ENCODE results near the gene EIF1AX. TPM values are rescaled to one million over a fixed set of nuclear protein-coding genes. Genes with fewer than 3 reads are reported as not detected.

EIF1AX gene
- total RNA-seq = 33.9 and 54.1 TPM in 2 replicates

DNA sequence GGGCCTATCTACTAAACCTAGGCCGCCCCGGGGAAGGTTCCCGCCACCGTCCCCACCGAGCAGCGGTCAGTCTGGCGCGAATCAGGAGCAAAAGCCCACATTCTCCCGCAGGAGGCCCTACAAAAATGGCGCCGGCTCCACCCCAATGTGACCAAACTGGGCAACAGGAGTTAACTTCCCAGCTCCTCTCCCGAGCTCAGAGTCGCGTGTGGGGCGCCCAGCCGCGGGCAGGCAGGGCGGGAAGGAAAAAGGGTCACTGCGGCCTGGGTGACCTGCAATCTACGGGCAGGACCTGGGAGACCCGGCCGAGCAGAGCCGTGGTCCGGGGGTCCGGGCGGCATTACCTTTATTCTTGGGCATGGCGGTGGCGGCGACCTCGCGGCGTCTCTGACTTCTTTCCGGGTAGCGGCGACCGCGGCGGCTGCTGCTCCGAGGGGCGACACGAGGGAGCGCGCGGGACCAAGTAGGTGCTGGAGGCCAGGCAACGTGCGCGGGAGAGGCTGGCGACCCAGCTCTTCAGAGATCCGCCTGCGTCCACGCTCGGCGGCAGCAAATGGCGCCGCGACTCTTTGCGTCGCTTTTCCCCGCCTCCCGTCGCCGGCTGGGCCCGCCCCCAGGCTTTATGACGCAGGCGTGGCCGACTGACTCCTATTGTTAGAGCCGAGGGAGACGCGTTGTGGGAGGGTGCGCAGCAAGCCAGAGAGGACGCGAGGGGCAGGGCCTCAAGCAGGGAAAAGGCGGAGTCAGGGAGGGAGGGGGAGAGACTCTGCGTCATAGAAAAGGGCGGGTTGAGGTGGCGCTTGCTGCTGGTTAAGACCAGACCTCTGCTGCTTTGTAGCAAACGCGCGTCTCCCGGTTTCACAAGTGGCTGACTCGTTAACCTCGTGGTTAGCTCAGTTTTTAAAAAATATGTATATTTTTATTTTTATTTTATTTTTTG is at the start of gene EIF1AX:
TSS of gene EIF1AX (minus strand) at position 558 of the 940 bp plus-strand sequence. CDS start at position 360, 198 bp downstream.

GRCh38 chrX:20116577-20117240 is 24.9 kb downstream of the EIF1AX start, which contains the start of gene MAP7D2:
Gene MAP7D2, minus strand, starts transcription at chrX:20116907. Its CDS starts 28 bp downstream, at chrX:20116879.

Small RNA genes within 50 kb of the gene (small RNA-seq; reads per million reads assigned to genes)
- gene RF00493 (ENCODE audit: low replicate concordance) (36.9 reads per million, percentile 98 among the genes with 10 or more reads in this experiment), gene RF00494 (ENCODE audit: low replicate concordance) (not detected)

Other genes starting within 250 kb of the EIF1AX start
- 3.6 and 5.5 TPM in 2 replicates for gene BCLAF3, start 150.8 kb downstream of the EIF1AX start, total RNA-seq
- gene MAP7D2, start 24.9 kb downstream of the EIF1AX start, total RNA-seq = 0.14 and 0.22 TPM in 2 replicates
- 51.2 and 56.4 TPM in 2 replicates for gene RPS6KA3, start 125.1 kb upstream of the EIF1AX start, total RNA-seq